Osteoblast (primary cell): ENCODE data around the gene TMEM147. TPM values are rescaled to one million over a fixed set of nuclear protein-coding genes. Genes with fewer than 3 reads are reported as not detected.
"Not testable (repeated sequence)": the region's sequence is repeated elsewhere in the genome, so short reads cannot be mapped to it uniquely, and the experiment has no call there.

Experiments
- DNase-seq: peaks from one replicate; pipeline ENCODE4 v3.0.0; 2011; ENCODE audit warnings: low spot score, mixed read lengths; ENCODE audit not compliant: insufficient read length; ENCODE audit errors: missing footprints
- H2AFZ ChIP-seq: 2 replicates; pipeline ENCODE4 v1.6.0; 2011; ENCODE audit warnings: mild to moderate bottlenecking, low read length
- H3K27ac ChIP-seq: 2 replicates; pipeline ENCODE4 v1.5.1; 2011; ENCODE audit warnings: mild to moderate bottlenecking, low read depth, low read length, moderate library complexity
- H3K27me3 ChIP-seq: 2 replicates; pipeline ENCODE4 v1.6.0; 2012; ENCODE audit warnings: mild to moderate bottlenecking, control low read depth, inconsistent platforms, low read length, moderate library complexity; ENCODE audit not compliant: insufficient read depth
- H3K36me3 ChIP-seq: 2 replicates; pipeline ENCODE4 v1.5.1; 2011; ENCODE audit warnings: mild to moderate bottlenecking, low read length, control low read depth, moderate library complexity; ENCODE audit not compliant: insufficient read depth
- H3K4me1 ChIP-seq: 2 replicates; pipeline ENCODE4 v1.5.1; 2011; ENCODE audit warnings: mild to moderate bottlenecking, low read length, control low read depth, moderate library complexity; ENCODE audit not compliant: insufficient read depth
- H3K4me2 ChIP-seq: 2 replicates; pipeline ENCODE4 v1.6.0; 2011; ENCODE audit warnings: mild to moderate bottlenecking, low read length; ENCODE audit not compliant: insufficient read depth
- H3K4me3 ChIP-seq: fragments of 200-600 bp; sonication (generic); 3 replicates; pipeline ENCODE4 v1.5.1; 2012; ENCODE audit warnings: mild to moderate bottlenecking, low read length, inconsistent platforms; ENCODE audit not compliant: insufficient read depth
- H3K79me2 ChIP-seq: 2 replicates; pipeline ENCODE4 v1.6.0; 2012; ENCODE audit warnings: mild to moderate bottlenecking, low read length, control low read depth, inconsistent platforms; ENCODE audit not compliant: insufficient read depth
- H3K9me3 ChIP-seq: 2 replicates; pipeline ENCODE4 v1.5.1; 2011; ENCODE audit warnings: low read depth, low read length, control low read depth
- H4K20me1 ChIP-seq: 2 replicates; pipeline ENCODE4 v1.6.0; 2012; ENCODE audit warnings: mild to moderate bottlenecking, low read length, control low read depth; ENCODE audit not compliant: insufficient read depth
- total RNA-seq: library from RNA; depleted of rRNA; stranded (reverse); fragments of >200 nt; gene quantifications from 2 replicates; pipeline ENCODE4 v1.2.3, GENCODE V29; 2012
- TF ChIP-seq, protein P1 (sequence below): IDR thresholded peaks from 2 replicates; pipeline ENCODE4 v1.5.1; 2011; ENCODE audit warnings: mild to moderate bottlenecking, low read depth, low read length, moderate library complexity; ENCODE audit errors: extremely low read depth

The TMEM147 gene
- total RNA-seq, 1 donor: 98.8 TPM

DNA sequence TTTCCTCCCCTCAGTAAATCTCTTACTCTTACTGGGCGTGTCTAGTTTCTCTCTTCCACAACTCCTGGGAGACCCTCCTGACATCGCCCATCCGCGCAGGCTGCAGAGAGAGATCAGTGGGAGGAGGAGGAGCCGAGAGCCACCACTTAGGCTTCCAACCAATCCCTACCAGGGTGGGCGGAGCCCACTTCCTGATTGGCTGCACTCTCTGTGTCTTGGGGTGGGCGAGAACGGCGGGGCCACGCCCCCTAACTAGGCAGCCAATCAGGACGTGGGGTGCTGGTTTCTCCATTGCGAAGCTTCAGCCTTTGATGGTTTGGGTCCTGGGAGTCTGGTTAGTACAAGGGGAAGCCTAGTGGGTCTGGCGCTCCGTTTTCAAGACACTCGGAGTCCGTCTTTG, 40.4 kb downstream of the TMEM147 start, which contains the start of gene PMIS2:
TSS of gene PMIS2 (plus strand) at position 326 of the 400 bp plus-strand sequence. CDS start 87 bp downstream, outside the sequence.
- H2AFZ ChIP-seq: no peak within 1 kb of the TSS
- no peaks in the 10 kb centered on the region for H3K4me1 ChIP-seq
- no peaks in the 10 kb centered on the region for H3K36me3 ChIP-seq
- no peaks in the 10 kb centered on the region for H4K20me1 ChIP-seq
- TF ChIP-seq, protein P1, sequence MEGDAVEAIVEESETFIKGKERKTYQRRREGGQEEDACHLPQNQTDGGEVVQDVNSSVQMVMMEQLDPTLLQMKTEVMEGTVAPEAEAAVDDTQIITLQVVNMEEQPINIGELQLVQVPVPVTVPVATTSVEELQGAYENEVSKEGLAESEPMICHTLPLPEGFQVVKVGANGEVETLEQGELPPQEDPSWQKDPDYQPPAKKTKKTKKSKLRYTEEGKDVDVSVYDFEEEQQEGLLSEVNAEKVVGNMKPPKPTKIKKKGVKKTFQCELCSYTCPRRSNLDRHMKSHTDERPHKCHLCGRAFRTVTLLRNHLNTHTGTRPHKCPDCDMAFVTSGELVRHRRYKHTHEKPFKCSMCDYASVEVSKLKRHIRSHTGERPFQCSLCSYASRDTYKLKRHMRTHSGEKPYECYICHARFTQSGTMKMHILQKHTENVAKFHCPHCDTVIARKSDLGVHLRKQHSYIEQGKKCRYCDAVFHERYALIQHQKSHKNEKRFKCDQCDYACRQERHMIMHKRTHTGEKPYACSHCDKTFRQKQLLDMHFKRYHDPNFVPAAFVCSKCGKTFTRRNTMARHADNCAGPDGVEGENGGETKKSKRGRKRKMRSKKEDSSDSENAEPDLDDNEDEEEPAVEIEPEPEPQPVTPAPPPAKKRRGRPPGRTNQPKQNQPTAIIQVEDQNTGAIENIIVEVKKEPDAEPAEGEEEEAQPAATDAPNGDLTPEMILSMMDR: no peak
- H3K27me3 ChIP-seq: peaks cover 9% of the 10 kb centered on the region
- H3K9me3 ChIP-seq: no peaks in the 10 kb centered on the region
- DNase-seq: no peak
- H3K27ac ChIP-seq: no peak within 1 kb of the TSS
- H3K79me2 ChIP-seq: no peaks in the 10 kb centered on the region
- H3K4me3 ChIP-seq: no peak within 1 kb of the TSS
- H3K4me2 ChIP-seq: no peak within 1 kb of the TSS

DNA sequence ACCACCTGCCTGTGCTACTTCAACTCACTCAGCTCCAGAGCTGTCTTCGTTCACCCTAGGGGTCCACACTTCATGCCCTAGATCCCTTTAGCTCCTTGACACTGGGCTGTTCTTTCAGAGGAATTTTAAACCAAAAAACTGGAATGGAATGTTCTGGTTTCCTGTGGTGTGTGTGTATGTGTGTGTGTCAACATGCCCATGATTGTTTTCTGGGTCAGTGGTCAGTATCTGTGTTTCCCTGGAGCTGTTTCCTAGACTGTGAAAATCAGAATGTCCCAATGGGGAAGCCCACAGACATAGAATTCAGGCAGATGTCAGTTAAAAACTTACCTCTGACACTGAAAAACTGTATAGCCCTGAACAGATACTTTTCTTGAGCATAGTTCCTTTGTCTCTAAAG, 41.9 kb downstream of the TMEM147 start:
- Histone ChIP-seq H3K27ac (no peak overlapping the region), H2AFZ (no peak overlapping the region)
- no peak for DNase-seq

DNA sequence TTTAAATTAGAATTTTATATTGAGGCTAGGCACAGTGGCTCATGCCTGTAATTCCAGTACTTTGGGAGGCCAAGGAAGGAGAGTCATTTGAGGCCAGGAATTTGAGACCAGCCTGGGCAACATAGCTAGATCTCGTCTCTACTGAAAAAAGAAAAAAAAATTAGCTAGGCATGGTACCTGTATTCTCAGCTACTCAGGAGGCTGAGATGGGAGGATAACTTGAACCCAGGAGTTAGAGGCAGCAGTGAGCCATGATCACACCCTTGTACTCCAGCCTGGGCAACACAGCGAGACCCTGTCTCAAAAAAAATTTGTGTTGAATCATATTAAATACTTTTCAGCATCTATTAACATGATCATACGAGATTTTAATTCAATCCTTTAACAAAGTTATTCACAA, 45.4 kb downstream of the TMEM147 start:
- Histone ChIP-seq H3K27me3 (peaks cover 3% of the 10 kb centered on the region), H2AFZ (no peak overlapping the region), H3K36me3 (no peaks in the 10 kb centered on the region), H3K4me1 (no peaks in the 10 kb centered on the region), H3K27ac (no peak overlapping the region), H3K79me2 (no peaks in the 10 kb centered on the region), H3K4me3 (no peak overlapping the region), H4K20me1 (no peaks in the 10 kb centered on the region), H3K4me2 (no peak overlapping the region), H3K9me3 (no peaks in the 10 kb centered on the region)
- DNase-seq: no peak
- TF ChIP-seq, protein P1: no peak

More for the DNA sequence above, 41.9 kb downstream of the TMEM147 start:
- Histone ChIP-seq H3K9me3 (no peaks in the 10 kb centered on the region), H3K36me3 (no peaks in the 10 kb centered on the region), H3K4me3 (no peak overlapping the region), H3K79me2 (no peaks in the 10 kb centered on the region), H3K27me3 (peaks cover 9% of the 10 kb centered on the region), H4K20me1 (no peaks in the 10 kb centered on the region), H3K4me2 (no peak overlapping the region), H3K4me1 (no peaks in the 10 kb centered on the region)
- TF ChIP-seq, protein P1: no peak

DNA sequence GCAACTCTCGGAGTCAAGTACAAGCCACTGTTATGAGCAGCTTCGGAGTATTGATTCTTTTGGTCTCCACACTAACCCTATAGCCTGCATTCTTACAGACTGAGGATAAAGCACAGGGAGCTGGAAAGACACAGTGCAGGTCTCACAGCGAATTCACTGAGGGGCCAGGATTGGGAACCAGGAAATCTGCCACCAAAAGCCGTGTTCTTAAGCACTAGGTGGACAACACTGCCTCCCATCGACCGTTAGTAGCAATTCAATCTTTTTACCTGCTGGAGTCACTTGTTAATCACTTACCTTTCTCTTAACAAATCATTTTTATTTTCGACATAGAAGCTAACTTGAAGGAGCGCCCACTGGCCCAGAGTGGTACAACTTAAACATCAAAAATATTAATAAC, 46.8 kb downstream of the TMEM147 start:
- Histone ChIP-seq H4K20me1 (no peaks in the 10 kb centered on the region), H3K36me3 (no peaks in the 10 kb centered on the region), H3K9me3 (no peaks in the 10 kb centered on the region), H3K4me2 (no peak overlapping the region), H2AFZ (no peak overlapping the region), H3K27me3 (no peaks in the 10 kb centered on the region), H3K79me2 (no peaks in the 10 kb centered on the region), H3K4me3 (no peak overlapping the region), H3K27ac (no peak overlapping the region), H3K4me1 (no peaks in the 10 kb centered on the region)
- TF ChIP-seq, protein P1: peak; percentile 62
- DNase-seq: peak; percentile 66

DNA sequence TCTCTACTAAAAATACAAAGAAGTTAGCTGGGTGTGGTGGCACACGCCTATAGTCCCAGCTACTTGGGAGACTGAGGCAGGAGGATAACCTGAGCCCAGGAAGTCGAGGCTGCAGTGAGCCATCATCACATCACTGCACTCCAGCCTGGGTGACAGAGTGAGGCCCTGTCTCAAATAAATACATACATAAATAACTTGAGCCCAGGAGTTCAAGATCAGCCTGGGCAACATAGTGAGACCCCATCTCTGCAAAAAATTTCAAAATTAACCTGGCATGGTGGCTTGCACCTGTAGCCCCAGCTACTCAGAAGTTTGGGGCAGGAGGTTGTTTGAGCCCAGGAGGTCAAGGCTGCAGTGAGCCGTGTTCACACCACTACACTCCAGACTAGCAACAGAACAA, 49.6 kb downstream of the TMEM147 start:
- not testable (repeated sequence) for DNase-seq, H3K79me2 ChIP-seq, H4K20me1 ChIP-seq, H2AFZ ChIP-seq, H3K4me1 ChIP-seq, H3K27ac ChIP-seq, H3K4me2 ChIP-seq, H3K27me3 ChIP-seq, H3K36me3 ChIP-seq, H3K9me3 ChIP-seq, H3K4me3 ChIP-seq
